Ishikawa (cell line): Measurements from ENCODE around the gene NUP210L.

Experiments used
- CEBPB ChIP-seq: IDR thresholded peaks from 2 replicates; pipeline ENCODE4 v1.6.1; 2012
- CREB1 ChIP-seq: IDR thresholded peaks from 2 replicates; pipeline ENCODE4 v1.6.1; 2012; ENCODE audit warnings: low read depth
- EGR1 ChIP-seq: IDR thresholded peaks from 2 replicates; pipeline ENCODE4 v1.6.1; 2012
- EP300 ChIP-seq: IDR thresholded peaks from 2 replicates; pipeline ENCODE4 v1.6.1; 2012; ENCODE audit warnings: borderline replicate concordance
- FOXM1 ChIP-seq: IDR thresholded peaks from 2 replicates; pipeline ENCODE4 v1.6.1; 2012; ENCODE audit warnings: low read depth, borderline replicate concordance
- NFIC ChIP-seq: IDR thresholded peaks from 2 replicates; pipeline ENCODE4 v1.6.1; 2012
- RAD21 ChIP-seq: IDR thresholded peaks from 2 replicates; pipeline ENCODE4 v1.6.1; 2012; ENCODE audit warnings: low read depth
- TAF1 ChIP-seq: IDR thresholded peaks from 2 replicates; pipeline ENCODE4 v1.6.1; 2012; ENCODE audit warnings: low read depth, mild to moderate bottlenecking
- TCF12 ChIP-seq: IDR thresholded peaks from 2 replicates; pipeline ENCODE4 v1.6.1; 2012; ENCODE audit warnings: low read depth
- TEAD4 ChIP-seq: IDR thresholded peaks from 2 replicates; pipeline ENCODE4 v1.6.1; 2012
- YY1 ChIP-seq: IDR thresholded peaks from 2 replicates; pipeline ENCODE4 v1.6.1; 2012; ENCODE audit warnings: low read depth
- ZBTB7A ChIP-seq: IDR thresholded peaks from 2 replicates; pipeline ENCODE4 v1.6.1; 2012; ENCODE audit warnings: low read depth
- TF ChIP-seq, protein P1 (sequence below): IDR thresholded peaks from 2 replicates; pipeline ENCODE4 v1.6.1; 2012
- TF ChIP-seq, protein P2 (sequence below): IDR thresholded peaks from 2 replicates; pipeline ENCODE4 v1.6.1; 2012
- TF ChIP-seq, protein P3 (sequence below): IDR thresholded peaks from 2 replicates; pipeline ENCODE4 v1.6.1; 2012; ENCODE audit warnings: low read depth, mild to moderate bottlenecking

NUP210L gene

DNA sequence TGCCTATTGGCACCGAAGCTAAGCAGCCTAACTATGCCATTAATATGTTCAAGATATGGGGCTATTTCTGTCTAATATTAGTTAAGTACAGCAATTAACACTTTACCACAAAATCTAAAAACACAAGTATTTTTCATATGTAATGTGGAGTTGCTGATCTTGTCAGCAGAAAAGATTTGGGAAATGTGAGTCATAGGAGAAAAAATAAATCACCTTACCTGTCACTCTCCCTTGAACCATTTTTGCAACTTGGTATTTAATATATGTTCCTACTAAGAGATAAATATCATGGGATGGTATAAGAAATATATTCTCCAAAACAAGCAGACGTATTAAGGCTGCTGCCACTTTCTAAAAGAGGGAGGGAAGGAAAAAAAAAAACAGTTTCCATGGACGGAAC, 17.0 kb downstream of the NUP210L start:
- TF ChIP-seq, protein P1, sequence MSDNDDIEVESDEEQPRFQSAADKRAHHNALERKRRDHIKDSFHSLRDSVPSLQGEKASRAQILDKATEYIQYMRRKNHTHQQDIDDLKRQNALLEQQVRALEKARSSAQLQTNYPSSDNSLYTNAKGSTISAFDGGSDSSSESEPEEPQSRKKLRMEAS, result no peak
- TF ChIP-seq, protein P2, sequence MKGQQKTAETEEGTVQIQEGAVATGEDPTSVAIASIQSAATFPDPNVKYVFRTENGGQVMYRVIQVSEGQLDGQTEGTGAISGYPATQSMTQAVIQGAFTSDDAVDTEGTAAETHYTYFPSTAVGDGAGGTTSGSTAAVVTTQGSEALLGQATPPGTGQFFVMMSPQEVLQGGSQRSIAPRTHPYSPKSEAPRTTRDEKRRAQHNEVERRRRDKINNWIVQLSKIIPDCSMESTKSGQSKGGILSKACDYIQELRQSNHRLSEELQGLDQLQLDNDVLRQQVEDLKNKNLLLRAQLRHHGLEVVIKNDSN, result no peak
- no peak for TF ChIP-seq CREB1

DNA sequence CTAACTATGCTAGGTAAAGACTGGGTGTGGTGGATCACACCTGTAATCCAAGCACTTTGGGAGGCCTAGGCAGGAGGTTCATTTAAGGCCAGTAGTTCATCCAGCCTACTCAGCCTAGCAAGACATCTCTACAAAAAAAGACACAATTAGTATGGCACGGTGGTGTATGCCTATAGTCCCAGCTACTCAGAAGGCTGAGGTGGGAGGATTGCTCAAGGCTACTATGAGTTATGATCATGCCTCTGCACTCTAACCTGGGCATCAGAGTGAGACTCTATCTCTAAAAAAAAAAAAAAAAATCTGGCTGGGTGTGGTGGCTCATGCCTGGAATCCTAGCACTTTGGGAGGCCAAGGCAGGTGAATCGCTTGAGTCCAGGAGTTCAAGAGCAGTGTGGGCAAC, 21.6 kb downstream of the NUP210L start:
- TF ChIP-seq YY1, result no peak
- TF ChIP-seq CREB1, result no peak
- TF ChIP-seq NFIC, result no peak
- TF ChIP-seq TEAD4, result no peak
- TF ChIP-seq RAD21, result no peak
- TF ChIP-seq EGR1, result no peak
- no peak for TF ChIP-seq CEBPB
- TF ChIP-seq, protein P3, sequence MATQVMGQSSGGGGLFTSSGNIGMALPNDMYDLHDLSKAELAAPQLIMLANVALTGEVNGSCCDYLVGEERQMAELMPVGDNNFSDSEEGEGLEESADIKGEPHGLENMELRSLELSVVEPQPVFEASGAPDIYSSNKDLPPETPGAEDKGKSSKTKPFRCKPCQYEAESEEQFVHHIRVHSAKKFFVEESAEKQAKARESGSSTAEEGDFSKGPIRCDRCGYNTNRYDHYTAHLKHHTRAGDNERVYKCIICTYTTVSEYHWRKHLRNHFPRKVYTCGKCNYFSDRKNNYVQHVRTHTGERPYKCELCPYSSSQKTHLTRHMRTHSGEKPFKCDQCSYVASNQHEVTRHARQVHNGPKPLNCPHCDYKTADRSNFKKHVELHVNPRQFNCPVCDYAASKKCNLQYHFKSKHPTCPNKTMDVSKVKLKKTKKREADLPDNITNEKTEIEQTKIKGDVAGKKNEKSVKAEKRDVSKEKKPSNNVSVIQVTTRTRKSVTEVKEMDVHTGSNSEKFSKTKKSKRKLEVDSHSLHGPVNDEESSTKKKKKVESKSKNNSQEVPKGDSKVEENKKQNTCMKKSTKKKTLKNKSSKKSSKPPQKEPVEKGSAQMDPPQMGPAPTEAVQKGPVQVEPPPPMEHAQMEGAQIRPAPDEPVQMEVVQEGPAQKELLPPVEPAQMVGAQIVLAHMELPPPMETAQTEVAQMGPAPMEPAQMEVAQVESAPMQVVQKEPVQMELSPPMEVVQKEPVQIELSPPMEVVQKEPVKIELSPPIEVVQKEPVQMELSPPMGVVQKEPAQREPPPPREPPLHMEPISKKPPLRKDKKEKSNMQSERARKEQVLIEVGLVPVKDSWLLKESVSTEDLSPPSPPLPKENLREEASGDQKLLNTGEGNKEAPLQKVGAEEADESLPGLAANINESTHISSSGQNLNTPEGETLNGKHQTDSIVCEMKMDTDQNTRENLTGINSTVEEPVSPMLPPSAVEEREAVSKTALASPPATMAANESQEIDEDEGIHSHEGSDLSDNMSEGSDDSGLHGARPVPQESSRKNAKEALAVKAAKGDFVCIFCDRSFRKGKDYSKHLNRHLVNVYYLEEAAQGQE, result no peak
- no peak for TF ChIP-seq ZBTB7A

DNA sequence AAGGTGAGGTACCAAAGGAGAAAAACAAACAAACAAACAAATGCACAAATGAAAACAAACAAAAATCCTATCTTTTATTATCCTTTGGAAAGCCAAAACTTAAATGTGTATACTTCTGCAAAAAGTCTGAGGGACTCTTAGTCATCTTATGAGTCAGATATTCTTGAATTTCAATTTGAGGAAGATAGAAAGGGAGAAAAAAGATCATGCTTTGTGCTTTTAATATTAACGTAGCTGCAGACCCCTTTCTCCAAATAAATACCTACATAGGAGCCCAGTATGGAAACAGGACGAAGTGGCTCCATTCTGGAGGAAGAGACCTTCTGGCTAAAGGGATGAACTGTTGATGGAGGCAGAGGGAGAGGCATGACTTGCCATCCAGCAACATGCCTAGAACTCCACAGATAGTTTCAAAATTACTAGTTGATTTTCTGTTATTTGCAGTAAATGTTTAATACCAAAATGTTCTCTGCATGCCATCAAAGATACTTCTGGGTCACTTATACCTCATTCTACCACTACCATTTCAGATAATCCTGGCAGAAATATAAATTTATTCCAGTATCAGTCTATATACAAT, 25.4 kb downstream of the NUP210L start:
- TF ChIP-seq TCF12, result no peak
- no peak for TF ChIP-seq EP300
- no peak for TF ChIP-seq RAD21
- no peak for TF ChIP-seq FOXM1
- no peak for TF ChIP-seq ZBTB7A
- no peak for TF ChIP-seq TEAD4
- TF ChIP-seq EGR1, result no peak
- no peak for TF ChIP-seq NFIC
- TF ChIP-seq TAF1, result no peak
- TF ChIP-seq CREB1, result no peak
- TF ChIP-seq, protein P3, result no peak
- TF ChIP-seq, protein P2, result no peak
- TF ChIP-seq CEBPB, result no peak
- TF ChIP-seq, protein P1, result no peak
- TF ChIP-seq YY1, result no peak

DNA sequence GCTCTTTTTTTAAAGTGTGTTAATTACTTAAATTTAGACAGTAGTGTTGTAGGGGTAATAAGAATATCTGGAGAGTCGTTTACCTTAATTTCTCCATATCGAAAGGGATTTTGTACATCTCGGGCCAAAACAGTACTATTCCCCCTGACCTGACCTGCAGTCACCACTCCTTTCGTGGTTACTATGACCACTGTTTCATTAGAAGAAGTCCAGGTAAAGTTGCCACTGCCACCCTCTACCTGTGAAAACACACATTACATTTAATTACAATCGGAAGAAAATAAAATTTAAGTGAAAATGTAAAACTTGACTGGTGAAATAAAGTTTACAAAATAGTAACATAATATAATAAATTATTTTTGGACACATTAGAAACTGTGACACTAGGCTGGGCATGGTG, 37.2 kb downstream of the NUP210L start:
- peak; percentile 22; the same call in 1 of the 2 replicates for TF ChIP-seq RAD21
- TF ChIP-seq TAF1, result no peak

DNA sequence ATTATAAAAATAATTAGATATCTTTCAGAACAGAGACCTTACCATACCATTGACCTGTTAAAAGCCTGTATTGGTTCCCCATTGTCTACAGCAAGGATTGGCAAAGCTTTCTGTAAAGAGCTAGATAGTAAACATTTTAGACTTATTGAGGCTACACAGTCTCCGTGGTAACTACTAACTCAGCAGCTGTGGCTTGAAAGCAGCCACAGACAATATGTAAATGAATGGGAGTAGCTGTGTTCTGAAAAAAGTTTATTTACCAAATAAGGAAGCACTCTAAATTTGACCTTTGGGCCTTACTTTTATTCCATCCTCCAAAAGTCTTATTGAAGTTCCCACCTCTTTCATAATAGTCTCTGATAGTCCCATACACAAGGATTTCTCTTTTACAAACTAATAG, 39.7 kb downstream of the NUP210L start:
- TF ChIP-seq, protein P3, result no peak
- TF ChIP-seq ZBTB7A (no peak), TAF1 (no peak)
